H9 (cell line): ENCODE measurements around the gene C17orf75. TPM values are rescaled to one million over a fixed set of nuclear protein-coding genes. Genes with fewer than 3 reads are reported as not detected.

ENCODE experiments used
- DNase-seq: peaks from one replicate; pipeline ENCODE4 v3.0.0-alpha.2; 2017
- H2AFZ ChIP-seq: one replicate; pipeline ENCODE4 v1.6.1; 2013; ENCODE audit warnings: mild to moderate bottlenecking, low read length, control low read depth, moderate library complexity
- H2AK5ac ChIP-seq: 2 replicates; pipeline ENCODE4 v1.6.1; 2013; ENCODE audit warnings: low read length, control low read depth, mixed read lengths; ENCODE audit not compliant: insufficient read length
- H2BK120ac ChIP-seq: one replicate; pipeline ENCODE4 v1.6.1; 2013; ENCODE audit warnings: low read depth, mild to moderate bottlenecking, low read length, control low read depth, inconsistent platforms; ENCODE audit not compliant: poor library complexity, severe bottlenecking
- H2BK12ac ChIP-seq: 2 replicates; pipeline ENCODE4 v1.6.1; 2013; ENCODE audit warnings: low read length, control low read depth, mixed read lengths, low read depth; ENCODE audit not compliant: insufficient read length
- H2BK15ac ChIP-seq: 2 replicates; pipeline ENCODE4 v1.6.1; 2013; ENCODE audit warnings: low read depth, low read length, control low read depth
- H2BK20ac ChIP-seq: one replicate; pipeline ENCODE4 v1.6.1; 2013; ENCODE audit warnings: low read depth, mild to moderate bottlenecking, low read length, control low read depth, inconsistent platforms; ENCODE audit not compliant: poor library complexity, severe bottlenecking
- H2BK5ac ChIP-seq: 2 replicates; pipeline ENCODE4 v1.6.1; 2013; ENCODE audit warnings: low read length, control low read depth, mixed read lengths; ENCODE audit not compliant: insufficient read length
- H3K14ac ChIP-seq: 2 replicates; pipeline ENCODE4 v1.6.1; 2013; ENCODE audit warnings: low read length, control low read depth; ENCODE audit not compliant: insufficient read depth
- H3K18ac ChIP-seq: 2 replicates; pipeline ENCODE4 v1.6.1; 2013; ENCODE audit warnings: low read depth, mild to moderate bottlenecking, mixed read lengths, low read length, control low read depth; ENCODE audit not compliant: insufficient read length
- H3K23ac ChIP-seq: 2 replicates; pipeline ENCODE4 v1.6.1; 2013; ENCODE audit warnings: low read length, control low read depth, mixed read lengths, low read depth; ENCODE audit not compliant: insufficient read length
- H3K23me2 ChIP-seq: 2 replicates; pipeline ENCODE4 v1.6.1; 2013; ENCODE audit warnings: low read depth, mild to moderate bottlenecking, mixed read lengths, low read length, control low read depth; ENCODE audit not compliant: insufficient read length, poor library complexity, severe bottlenecking
- H3K27ac ChIP-seq: 2 replicates; pipeline ENCODE4 v1.5.1; 2013; ENCODE audit warnings: low read length, control low read depth, mixed read lengths, low read depth; ENCODE audit not compliant: insufficient read length
- H3K27me3 ChIP-seq: 2 replicates; pipeline ENCODE4 v1.6.1; 2013; ENCODE audit warnings: low read length, control low read depth, inconsistent platforms; ENCODE audit not compliant: insufficient read depth
- H3K4ac ChIP-seq: 2 replicates; pipeline ENCODE4 v1.6.1; 2013; ENCODE audit warnings: low read depth, mild to moderate bottlenecking, control low read depth, inconsistent platforms, low read length, moderate library complexity
- H3K4me1 ChIP-seq: 2 replicates; pipeline ENCODE4 v1.6.1; 2013; ENCODE audit warnings: low read length, control low read depth, inconsistent platforms; ENCODE audit not compliant: insufficient read depth
- H3K4me2 ChIP-seq: 2 replicates; pipeline ENCODE4 v1.6.1; 2013; ENCODE audit warnings: low read length, control low read depth, mixed read lengths; ENCODE audit not compliant: insufficient read length, insufficient read depth
- H3K56ac ChIP-seq: 2 replicates; pipeline ENCODE4 v1.6.1; 2013; ENCODE audit warnings: low read depth, mild to moderate bottlenecking, mixed read lengths, low read length, control low read depth; ENCODE audit not compliant: insufficient read length
- H3K79me1 ChIP-seq: 2 replicates; pipeline ENCODE4 v1.6.1; 2013; ENCODE audit warnings: low read depth, mild to moderate bottlenecking, moderate library complexity, low read length, control low read depth, inconsistent platforms; ENCODE audit not compliant: insufficient read depth, poor library complexity, severe bottlenecking
- H3K79me2 ChIP-seq: 2 replicates; pipeline ENCODE4 v1.6.1; 2013; ENCODE audit warnings: low read length, control low read depth, inconsistent platforms; ENCODE audit not compliant: insufficient read depth
- H3K9ac ChIP-seq: 2 replicates; pipeline ENCODE4 v1.6.1; 2013; ENCODE audit warnings: low read length, control low read depth, mixed read lengths; ENCODE audit not compliant: insufficient read length; ENCODE audit errors: extremely low read depth
- H3K9me3 ChIP-seq: one replicate; pipeline ENCODE4 v1.6.1; 2013; ENCODE audit warnings: low read depth, low read length, inconsistent platforms; ENCODE audit not compliant: control insufficient read depth
- H3T11ph ChIP-seq: one replicate; pipeline ENCODE4 v1.6.1; 2013; ENCODE audit warnings: mild to moderate bottlenecking, low read length, control low read depth, inconsistent platforms
- H4K20me1 ChIP-seq: one replicate; pipeline ENCODE4 v1.6.1; 2013; ENCODE audit not compliant: control insufficient read depth, insufficient read length, insufficient read depth
- H4K5ac ChIP-seq: 2 replicates; pipeline ENCODE4 v1.6.1; 2013; ENCODE audit warnings: low read depth, mild to moderate bottlenecking, mixed read lengths, low read length, control low read depth; ENCODE audit not compliant: insufficient read length
- H4K8ac ChIP-seq: replicated peaks from 2 replicates; pipeline ENCODE4 v1.6.1; 2013; ENCODE audit warnings: low read length, control low read depth, mixed read lengths, low read depth; ENCODE audit not compliant: insufficient read length
- H4K91ac ChIP-seq: 2 replicates; pipeline ENCODE4 v1.6.1; 2013; ENCODE audit warnings: low read depth, mild to moderate bottlenecking, moderate library complexity, mixed read lengths, low read length, control low read depth; ENCODE audit not compliant: insufficient read length
- H3K27ac Mint-ChIP-seq, 3 experiments: 2 replicates in 2 of 3; 3 replicates in 1 of 3; pipeline ENCODE4 v1.8.0; 2020 to 2021; ENCODE audit warnings: mixed read lengths in 3 of 3, mild to moderate bottlenecking in 1 of 3, moderate library complexity in 1 of 3
- H3K27me3 Mint-ChIP-seq: 2 replicates; pipeline ENCODE4 v1.8.0; 2021; ENCODE audit warnings: low read depth, mild to moderate bottlenecking, moderate library complexity, mixed read lengths
- H3K36me3 Mint-ChIP-seq, 3 experiments: 2 replicates in 2 of 3; 3 replicates in 1 of 3; pipeline ENCODE4 v1.8.0; 2020 to 2021; ENCODE audit warnings: low read depth in 3 of 3, mixed read lengths in 3 of 3; ENCODE audit not compliant: insufficient read depth in 1 of 3
- H3K4me1 Mint-ChIP-seq, 2 experiments: 2 replicates each; pipeline ENCODE4 v1.8.0; 2020; ENCODE audit warnings: mixed read lengths in 2 of 2
- H3K4me3 Mint-ChIP-seq, 2 experiments: 2 replicates in 1 of 2; 3 replicates in 1 of 2; pipeline ENCODE4 v1.8.0; 2020 to 2021; ENCODE audit warnings: mild to moderate bottlenecking in 2 of 2, mixed read lengths in 2 of 2, moderate library complexity in 1 of 2
- H3K9me3 Mint-ChIP-seq, 2 experiments: 2 replicates in 1 of 2; 3 replicates in 1 of 2; pipeline ENCODE4 v1.8.0; 2020; ENCODE audit warnings: mild to moderate bottlenecking in 2 of 2, mixed read lengths in 2 of 2, moderate library complexity in 1 of 2
- WGBS: extraction: QIAGEN DNeasy Blood & Tissue Kit; methylation state at CpG from one replicate; pipeline ENCODE4 v1.1.7; 2013; ENCODE audit warnings: missing lambda C conversion rate, low lambda C conversion rate, mixed read lengths; ENCODE audit not compliant: insufficient read length; ENCODE audit errors: extremely low coverage; 5-methylcytosine and 5-hydroxymethylcytosine counted together
- total RNA-seq: library from RNA; stranded (reverse); gene quantifications from 2 replicates; pipeline ENCODE4 v1.2.1, GENCODE V29; 2021
- TF ChIP-seq, protein P1 (sequence below): fragments of 200-600 bp; sonication (generic); conservative IDR thresholded peaks from 3 replicates; pipeline ENCODE4 v1.8.0; 2021; ENCODE audit warnings: antibody characterized with exemption, mild to moderate bottlenecking

Gene C17orf75
- total RNA-seq, 1 experiment from 2014 or later: 40.4 TPM

- no peak for DNase-seq
- H4K20me1 ChIP-seq: no peaks in the 10 kb centered on the region
- no peak overlapping the region for H3K9ac ChIP-seq
- no peak overlapping the region for H4K91ac ChIP-seq
- no peak overlapping the region for H3K4me2 ChIP-seq
- no peak overlapping the region for H3K4me3 Mint-ChIP-seq
- H3T11ph ChIP-seq: no peak overlapping the region
- no peak overlapping the region for H3K4ac ChIP-seq
- no peak overlapping the region for H3K27ac ChIP-seq
- no peak overlapping the region for H2BK15ac ChIP-seq
- H3K18ac ChIP-seq: no peak overlapping the region
- H3K23ac ChIP-seq: no peak overlapping the region
- no peaks in the 10 kb centered on the region for H3K9me3 ChIP-seq
- no peak overlapping the region for H2BK120ac ChIP-seq
- no peaks in the 10 kb centered on the region for H3K4me1 ChIP-seq
- no peak overlapping the region for H4K8ac ChIP-seq
- peaks cover 12 to 28% (median 22%) of the 10 kb centered on the region in 3 experiments for H3K36me3 Mint-ChIP-seq
- H3K27ac Mint-ChIP-seq: peak overlapping the region in 2 of 3 experiments; percentile 2 to 55; a peak in 3 of 7 replicates
- H2AFZ ChIP-seq: no peak overlapping the region
- no peak overlapping the region for H2BK5ac ChIP-seq
- H3K9me3 Mint-ChIP-seq: no peaks in the 10 kb centered on the region
- H3K27me3 ChIP-seq: no peaks in the 10 kb centered on the region
- H2BK20ac ChIP-seq: no peak overlapping the region
- H3K79me1 ChIP-seq: no peaks in the 10 kb centered on the region
- no peaks in the 10 kb centered on the region for H3K79me2 ChIP-seq
- no peak overlapping the region for H2BK12ac ChIP-seq
- WGBS: no CpG with 5 or more reads among the region's 7 CpGs
- TF ChIP-seq, protein P1, sequence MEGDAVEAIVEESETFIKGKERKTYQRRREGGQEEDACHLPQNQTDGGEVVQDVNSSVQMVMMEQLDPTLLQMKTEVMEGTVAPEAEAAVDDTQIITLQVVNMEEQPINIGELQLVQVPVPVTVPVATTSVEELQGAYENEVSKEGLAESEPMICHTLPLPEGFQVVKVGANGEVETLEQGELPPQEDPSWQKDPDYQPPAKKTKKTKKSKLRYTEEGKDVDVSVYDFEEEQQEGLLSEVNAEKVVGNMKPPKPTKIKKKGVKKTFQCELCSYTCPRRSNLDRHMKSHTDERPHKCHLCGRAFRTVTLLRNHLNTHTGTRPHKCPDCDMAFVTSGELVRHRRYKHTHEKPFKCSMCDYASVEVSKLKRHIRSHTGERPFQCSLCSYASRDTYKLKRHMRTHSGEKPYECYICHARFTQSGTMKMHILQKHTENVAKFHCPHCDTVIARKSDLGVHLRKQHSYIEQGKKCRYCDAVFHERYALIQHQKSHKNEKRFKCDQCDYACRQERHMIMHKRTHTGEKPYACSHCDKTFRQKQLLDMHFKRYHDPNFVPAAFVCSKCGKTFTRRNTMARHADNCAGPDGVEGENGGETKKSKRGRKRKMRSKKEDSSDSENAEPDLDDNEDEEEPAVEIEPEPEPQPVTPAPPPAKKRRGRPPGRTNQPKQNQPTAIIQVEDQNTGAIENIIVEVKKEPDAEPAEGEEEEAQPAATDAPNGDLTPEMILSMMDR: no peak
- no peaks in the 10 kb centered on the region for H3K4me1 Mint-ChIP-seq
- H3K56ac ChIP-seq: no peak overlapping the region
- H2AK5ac ChIP-seq: no peak overlapping the region
- H3K23me2 ChIP-seq: no peaks in the 10 kb centered on the region
- H4K5ac ChIP-seq: no peak overlapping the region
- no peaks in the 10 kb centered on the region for H3K27me3 Mint-ChIP-seq
- H3K14ac ChIP-seq: no peak overlapping the region
Measured at GRCh38 chr17:32385121-32385520, 43.1 kb upstream of the C17orf75 start.
